GM12872 (cell line): ENCODE data around the gene WASF2.

ENCODE experiments used
- CTCF ChIP-seq: IDR thresholded peaks from 3 replicates; pipeline ENCODE4 v1.5.1; 2011; ENCODE audit warnings: low read depth, mild to moderate bottlenecking, low read length, moderate library complexity; ENCODE audit not compliant: insufficient read depth

WASF2 gene

GRCh38 chr1:27414091-27414490 lies 75.9 kb downstream of the WASF2 start:
- TF ChIP-seq CTCF: no peak

- no peak for TF ChIP-seq CTCF
Measured at GRCh38 chr1:27413004-27413403, 77.0 kb downstream of the WASF2 start.

GRCh38 chr1:27412502-27412901 lies 77.5 kb downstream of the WASF2 start:
- no peak for TF ChIP-seq CTCF

GRCh38 chr1:27410709-27411108 lies 79.3 kb downstream of the WASF2 start:
- TF ChIP-seq CTCF: no peak

GRCh38 chr1:27409669-27410068 lies 80.3 kb downstream of the WASF2 start:
- no peak for TF ChIP-seq CTCF

- no peak for TF ChIP-seq CTCF
Measured at GRCh38 chr1:27408151-27408550, 81.8 kb downstream of the WASF2 start.

GRCh38 chr1:27406362-27406680 lies 83.6 kb downstream of the WASF2 start:
- no peak for TF ChIP-seq CTCF

- TF ChIP-seq CTCF: no peak
Measured at GRCh38 chr1:27405074-27405473, 84.9 kb downstream of the WASF2 start.
